NK-92 (cell line): ENCODE measurements around the gene EVC.

ENCODE experiments used
- DNase-seq: peaks from one replicate; lab custom pipeline; 2025; ENCODE audit not compliant: unreplicated experiment; lab: John Stamatoyannopoulos, UW

EVC gene

GRCh38 chr4:5730436-5730835 is 19.4 kb downstream of the EVC start:
- DNase-seq, result no peak

- DNase-seq, result no peak
Observed at GRCh38 chr4:5730993-5731990, 20.3 kb downstream of the EVC start.

DNA sequence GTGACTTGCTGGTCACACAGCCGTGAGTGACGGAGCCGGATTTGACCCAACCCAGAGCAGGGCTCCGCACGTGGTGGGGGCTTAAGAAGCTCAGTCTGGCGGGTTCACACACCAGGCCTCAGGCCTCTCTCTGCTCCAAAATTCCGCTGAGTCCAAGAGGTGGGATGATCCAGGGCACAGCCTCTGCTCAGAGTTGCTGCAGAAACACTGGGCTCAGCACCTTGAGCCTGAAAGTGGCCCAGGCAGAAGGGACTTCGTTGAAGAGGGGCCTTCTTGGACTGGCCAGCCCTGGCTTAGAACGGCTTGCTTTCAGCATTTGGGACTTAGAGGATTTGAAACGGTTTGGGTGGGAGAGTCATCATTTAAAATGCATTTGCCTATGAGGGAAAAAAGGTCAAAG is 21.2 kb downstream of the EVC start:
- no peak for DNase-seq

GRCh38 chr4:5734853-5735252 is 23.9 kb downstream of the EVC start:
- no peak for DNase-seq

DNA sequence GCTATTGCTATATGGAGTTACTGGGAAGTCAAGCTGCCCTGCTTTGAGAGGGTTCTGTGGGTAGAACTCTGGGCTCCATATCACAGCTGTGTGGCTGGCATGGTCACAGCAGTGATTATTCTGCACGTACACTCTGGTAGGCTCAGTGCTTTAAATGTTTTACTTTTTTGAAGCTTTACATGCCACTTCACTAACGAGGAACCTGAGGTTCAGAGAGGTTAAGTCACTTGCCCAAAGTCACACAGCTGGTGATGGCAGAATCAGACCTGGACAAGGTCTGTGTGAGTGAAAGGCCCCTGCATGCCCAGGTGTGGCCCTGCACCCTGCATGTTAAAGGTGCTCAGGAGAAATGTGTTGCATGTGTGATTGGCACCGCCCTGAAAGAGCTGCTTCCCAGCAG is 24.5 kb downstream of the EVC start:
- DNase-seq, result no peak

GRCh38 chr4:5738061-5738460 is 27.1 kb downstream of the EVC start:
- DNase-seq, result no peak

DNA sequence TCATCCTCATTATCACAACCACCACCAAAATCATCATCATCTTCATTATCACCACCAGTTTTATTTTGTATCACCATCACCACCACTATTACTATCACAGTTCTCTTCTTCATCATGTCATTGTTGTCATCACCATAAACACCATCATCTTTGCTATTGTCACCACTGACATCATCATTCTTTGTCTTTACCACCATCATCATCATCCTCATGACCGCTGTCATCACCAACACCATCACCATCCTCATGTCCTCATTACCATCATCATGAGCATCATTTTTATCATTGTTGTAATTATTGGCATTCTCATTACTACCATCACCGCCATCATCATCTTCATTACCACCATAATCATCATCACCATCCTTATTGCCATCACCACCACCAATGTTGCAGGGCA is 31.4 kb downstream of the EVC start:
- no peak for DNase-seq

GRCh38 chr4:5742968-5743367 is 32.0 kb downstream of the EVC start:
- DNase-seq, result no peak

DNA sequence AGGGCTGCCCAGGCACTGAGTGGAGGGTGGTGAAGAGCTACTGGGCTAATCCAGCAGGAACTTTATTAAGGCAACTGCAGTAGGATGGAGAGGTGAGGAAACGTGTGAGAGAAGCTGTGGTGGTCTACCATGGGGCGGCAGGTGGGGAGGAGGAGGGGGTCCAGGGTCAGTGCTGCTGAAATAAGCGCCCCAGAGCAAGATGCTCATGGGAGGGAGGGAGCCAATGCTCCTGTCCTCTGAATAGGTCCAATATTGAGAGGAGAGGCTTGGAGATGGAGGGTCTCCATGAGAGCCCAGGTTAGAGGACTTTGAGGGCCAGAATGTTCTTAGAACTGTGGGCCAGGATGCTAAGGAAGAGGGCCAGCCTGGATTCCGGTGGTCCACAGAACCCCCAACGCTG is 35.2 kb downstream of the EVC start:
- DNase-seq, result no peak

DNA sequence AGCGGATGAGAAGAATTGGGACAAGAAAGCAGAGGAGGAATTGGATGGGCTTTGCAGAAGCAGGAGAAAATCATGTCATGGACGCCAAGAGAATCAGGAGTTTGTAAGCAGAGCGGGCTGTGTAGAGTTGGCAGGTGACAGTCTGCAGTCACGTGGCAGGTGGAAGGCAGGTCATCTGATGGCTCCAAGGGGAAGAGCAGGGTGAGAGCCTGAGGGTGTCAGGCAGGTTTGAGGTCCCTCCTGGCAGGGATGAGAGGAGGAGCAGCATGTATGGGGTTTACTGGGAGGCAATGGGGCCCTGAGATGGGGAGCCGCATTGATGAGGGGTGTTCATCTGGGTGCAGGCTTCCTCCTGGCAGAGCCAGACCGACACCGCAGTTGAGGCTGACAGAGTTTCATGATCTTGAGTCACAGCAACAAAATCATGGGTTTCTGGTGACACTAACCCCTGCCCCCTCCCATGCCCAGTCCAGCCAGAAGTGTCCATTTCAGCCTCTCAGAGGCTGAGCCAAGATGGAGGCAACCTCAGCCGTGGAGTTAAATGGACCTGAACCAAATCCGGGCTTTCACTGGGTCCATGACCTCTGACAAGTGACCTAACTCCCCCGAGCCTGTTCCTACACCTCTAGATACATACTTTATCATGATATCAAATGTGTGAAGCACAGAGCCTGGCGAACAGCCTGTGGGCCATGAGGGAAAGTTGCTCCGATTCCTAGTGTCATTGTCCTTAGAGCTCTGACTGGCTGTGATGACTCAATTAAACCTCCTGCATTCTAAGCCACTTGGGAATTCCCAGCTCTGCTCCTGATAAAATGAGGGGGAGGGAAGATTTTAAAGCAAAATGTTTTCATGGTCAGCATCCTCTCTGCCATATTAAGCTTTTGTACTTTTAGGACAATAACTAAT is 36.1 kb downstream of the EVC start:
- no peak for DNase-seq

GRCh38 chr4:5747738-5748375 is 36.9 kb downstream of the EVC start:
- DNase-seq, result no peak

DNA sequence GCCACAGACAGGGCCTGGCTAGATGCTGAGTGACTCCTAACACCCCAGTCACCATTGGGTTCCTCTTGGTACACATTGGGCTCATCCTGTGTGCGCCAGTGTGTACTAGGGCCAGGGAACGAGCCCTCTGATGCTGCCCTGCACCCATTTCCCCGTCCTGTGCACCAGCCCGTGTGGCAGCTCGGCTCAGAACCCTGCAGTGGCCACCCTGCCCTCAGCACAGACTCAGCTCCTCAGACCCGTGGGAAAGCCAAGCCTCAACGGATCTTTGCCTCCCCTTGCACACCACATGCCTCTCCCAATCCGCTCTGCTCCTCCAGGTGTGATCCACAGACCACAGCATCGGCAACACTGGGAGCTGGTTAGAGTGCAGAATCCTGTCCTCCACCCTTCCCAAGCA is 38.6 kb downstream of the EVC start:
- no peak for DNase-seq

DNA sequence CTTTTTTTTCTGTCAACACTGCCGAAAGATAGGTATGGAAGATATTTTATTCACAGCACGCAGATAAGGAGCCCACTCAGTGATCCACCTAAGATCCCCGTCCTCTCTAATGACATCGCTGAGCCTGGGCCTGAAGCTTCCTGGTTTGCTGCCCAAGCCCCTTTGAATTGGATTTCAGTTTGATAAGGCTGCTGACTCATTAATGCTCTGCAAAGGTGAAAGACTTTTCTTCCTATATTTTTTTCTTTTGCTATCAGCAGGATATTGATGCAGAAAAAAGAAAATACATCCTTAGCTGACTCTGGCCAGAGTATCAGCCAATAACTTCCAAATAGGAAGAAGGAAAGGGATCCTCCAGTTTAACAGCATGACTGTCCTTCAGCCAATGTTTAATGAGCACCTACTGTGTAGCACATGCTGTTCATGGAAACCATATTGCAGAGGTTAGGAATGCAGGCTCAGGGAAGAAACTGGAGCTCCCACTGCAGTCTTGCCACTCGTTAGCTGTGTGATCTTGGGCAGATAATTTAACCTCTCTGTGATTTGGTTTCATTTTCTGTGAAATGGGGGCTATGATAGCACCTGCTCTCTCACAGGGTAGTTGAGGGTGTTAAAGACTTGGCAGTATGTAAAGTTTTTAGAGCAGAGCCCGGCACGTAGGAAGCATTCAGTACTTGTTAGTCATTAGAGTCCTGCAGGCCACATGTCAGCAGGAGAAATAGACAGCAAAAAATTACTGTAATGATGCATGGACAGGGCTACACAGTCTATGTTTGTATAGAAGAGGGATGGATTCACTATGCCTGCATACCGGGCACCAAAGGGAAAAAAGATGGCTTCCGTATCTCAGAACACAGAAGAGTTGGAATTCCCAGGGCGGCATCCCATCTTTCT is 39.3 kb downstream of the EVC start:
- DNase-seq, result no peak

DNA sequence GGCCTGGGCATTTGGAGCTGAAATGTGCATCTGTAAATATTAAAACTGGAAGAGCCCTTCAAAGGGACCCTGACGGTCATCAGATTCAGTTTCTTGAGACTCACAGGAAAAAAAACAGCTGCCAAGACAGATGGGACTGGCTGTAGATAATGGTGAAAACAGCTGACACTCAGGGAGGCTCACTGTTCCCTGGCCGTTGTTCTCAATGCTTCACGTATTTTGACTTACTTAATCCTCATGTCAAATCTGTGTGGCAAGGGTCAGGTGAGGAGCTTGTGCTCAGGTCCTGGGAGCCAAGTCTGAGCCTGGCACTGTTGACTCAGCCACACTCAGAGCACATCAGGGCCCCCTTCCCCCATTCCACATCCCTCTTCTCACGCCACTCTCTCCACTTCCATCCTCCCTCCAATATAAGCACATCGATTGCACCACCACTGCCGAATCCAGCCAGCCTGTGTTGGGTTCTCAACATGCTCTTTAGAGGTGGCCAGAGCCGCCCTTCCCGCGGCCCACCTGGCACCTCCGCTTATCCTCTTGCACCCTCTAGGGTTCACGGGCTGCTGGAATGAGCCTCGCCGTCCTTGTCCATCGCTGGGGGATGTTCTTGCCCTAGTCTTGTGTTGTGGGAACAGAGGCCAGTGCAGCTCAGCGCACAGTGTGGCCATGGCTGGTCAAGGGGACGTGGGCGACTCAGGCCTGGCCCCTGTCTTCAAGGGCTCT is 40.1 kb downstream of the EVC start:
- DNase-seq, result no peak

DNA sequence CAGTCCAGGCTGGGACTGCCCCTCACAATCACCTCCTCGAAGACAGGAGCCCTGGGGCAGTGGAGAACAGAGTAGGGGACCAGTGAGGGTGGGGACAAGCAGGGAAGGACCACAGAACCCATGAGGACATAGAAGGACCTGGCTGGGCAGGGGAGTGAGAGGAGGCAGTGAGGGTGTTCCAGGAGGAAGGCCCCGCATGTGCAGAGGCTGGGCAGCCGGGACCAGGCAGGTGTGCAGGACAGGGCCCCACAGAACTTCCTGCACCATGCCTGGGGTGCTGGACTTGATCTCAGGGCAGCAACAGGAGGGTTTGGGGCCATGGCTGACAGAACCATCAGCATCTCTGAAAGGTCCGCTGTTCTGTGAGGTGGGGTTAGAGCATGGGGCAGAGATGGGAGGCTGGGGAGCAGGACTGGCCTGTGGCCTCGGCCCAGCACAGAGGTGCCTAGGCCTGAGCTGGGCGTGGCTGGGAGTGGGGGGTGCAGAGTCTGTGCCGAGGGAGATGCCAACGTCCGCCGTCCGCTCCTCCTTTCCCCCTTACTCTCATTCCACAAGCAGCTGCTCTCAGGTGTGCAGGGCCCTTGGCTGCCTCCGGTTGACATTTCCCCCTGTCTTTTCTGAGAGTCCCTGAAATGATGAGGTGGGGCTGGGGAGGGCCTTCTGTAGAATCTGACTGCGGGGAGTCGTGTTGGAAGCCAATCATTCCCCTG is 40.8 kb downstream of the EVC start:
- DNase-seq, result no peak

- no peak for DNase-seq
Observed at GRCh38 chr4:5752376-5753184, 41.6 kb downstream of the EVC start.

- DNase-seq, result no peak
Observed at GRCh38 chr4:5753366-5753765, 42.4 kb downstream of the EVC start.
